Stromal cell of bone marrow (primary cell): ENCODE measurements around the gene TNFRSF18.

Experiments used
- DNase-seq: peaks from one replicate; pipeline ENCODE4 v3.0.0-alpha.2; 2012; ENCODE audit warnings: low read depth

Gene TNFRSF18

DNA sequence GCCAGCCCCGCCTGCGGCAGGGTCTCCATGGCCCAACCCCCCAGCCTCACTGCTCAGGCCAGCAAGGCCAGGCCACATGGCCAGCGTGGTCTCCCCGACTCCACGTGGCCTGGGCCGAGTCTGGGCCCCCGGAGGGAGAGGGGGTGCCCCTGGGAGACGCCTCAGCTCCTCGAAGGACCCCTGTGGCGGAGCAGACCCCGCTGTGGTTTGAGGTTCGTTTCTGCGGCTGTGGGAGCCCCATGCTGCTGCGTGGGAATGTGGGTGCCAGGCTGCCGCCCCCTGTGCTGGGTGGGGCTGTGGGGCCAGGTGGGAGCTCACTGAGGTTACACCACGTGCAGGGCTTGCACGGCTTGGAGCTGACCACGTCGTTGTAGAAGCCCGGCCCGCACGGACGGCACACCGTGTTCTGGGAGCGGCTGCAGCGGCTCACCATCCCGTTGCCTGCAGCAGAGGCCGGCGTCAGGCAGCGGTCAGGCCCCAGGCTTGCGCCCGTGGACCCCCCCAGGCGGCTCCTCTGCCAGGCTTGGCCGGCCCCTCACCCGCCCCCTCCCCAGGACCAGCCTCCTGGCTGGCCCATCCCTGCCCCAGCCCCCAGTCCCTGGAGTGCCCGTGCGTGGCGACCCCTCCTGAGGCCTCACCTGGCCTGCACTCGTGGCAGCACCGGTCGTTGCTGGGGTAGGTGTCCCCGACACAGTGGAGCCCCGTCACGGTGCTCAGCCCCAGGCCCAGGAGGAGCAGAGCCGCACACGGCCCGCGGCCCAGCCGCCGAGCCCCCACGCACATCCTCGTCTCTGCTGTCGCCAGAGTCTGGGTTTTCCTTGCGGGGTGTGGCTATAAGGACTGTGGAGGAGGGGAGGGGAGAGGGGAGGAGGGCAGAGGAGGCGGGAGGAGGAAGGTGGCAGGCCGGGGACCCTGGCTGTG, 7.2 kb upstream of the TNFRSF18 start, which contains the start of gene TNFRSF4:
TNFRSF4 (minus strand) TSS at position 809 of the 921 bp plus-strand sequence; CDS start at position 783, 26 bp downstream.
- DNase-seq = no peak

GRCh38 chr1:1212780-1213344, 6.5 kb upstream of the TNFRSF18 start:
- no peak for DNase-seq

- DNase-seq = no peak
Observed at GRCh38 chr1:1211541-1212441, 5.4 kb upstream of the TNFRSF18 start.

DNA sequence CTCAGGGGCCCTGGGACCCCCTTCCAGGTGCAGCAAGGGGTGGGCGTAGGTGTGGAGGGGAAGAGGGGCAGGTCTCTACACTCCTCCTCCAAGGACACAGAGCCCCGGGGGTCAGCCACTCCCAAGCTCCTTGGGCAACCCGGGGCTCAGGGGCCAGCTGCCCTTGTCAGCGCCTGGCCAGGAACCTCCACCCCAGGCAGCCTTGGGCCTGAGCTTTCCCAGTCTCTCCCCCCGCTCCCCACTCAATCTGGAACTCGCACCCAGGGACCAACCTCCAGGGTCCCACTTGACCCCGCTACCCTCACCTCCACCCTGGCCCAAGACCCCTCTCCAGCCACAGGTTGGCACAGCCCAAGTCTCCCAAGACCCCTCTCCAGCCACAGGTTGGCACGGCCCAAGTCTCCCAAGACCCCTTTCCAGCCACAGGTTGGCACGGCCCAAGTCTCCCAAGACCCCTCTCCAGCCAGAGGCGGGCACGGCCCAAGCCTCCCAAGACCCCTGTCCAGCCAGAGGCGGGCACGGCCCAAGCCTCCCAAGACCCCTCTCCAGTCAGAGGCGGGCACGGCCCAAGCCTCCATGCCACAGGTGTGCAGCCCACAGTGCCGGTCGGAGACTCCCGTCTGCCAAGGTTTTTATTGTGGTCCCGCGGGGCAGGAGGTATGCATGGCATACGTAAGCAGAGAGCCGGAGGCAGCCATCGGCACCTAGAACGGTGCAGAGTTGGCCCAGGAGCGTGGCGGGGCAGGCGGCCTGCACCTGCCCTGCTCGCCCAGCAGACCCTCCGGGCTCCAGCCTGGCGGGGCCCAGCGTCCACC, 4.5 kb upstream of the TNFRSF18 start:
- no peak for DNase-seq

- DNase-seq = no peak
Observed at GRCh38 chr1:1208713-1209433, 2.5 kb upstream of the TNFRSF18 start.

DNA sequence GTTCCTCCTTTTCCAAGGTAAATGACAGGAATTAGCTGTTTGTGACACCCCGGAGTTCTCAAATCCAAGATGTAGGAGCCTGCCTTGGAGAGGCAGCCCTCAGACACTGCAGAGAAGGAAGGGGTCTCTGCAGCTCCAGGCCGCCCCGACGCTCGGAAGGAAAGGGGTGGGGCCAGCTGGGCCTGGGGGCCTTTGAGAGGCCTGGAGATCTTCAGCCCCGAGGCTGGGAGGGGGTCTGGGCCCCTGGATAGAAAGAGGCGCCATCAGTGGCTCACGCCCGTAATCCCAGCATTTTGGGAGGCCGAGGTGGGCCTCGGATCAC, 1.1 kb upstream of the TNFRSF18 start:
- DNase-seq = no peak

DNA sequence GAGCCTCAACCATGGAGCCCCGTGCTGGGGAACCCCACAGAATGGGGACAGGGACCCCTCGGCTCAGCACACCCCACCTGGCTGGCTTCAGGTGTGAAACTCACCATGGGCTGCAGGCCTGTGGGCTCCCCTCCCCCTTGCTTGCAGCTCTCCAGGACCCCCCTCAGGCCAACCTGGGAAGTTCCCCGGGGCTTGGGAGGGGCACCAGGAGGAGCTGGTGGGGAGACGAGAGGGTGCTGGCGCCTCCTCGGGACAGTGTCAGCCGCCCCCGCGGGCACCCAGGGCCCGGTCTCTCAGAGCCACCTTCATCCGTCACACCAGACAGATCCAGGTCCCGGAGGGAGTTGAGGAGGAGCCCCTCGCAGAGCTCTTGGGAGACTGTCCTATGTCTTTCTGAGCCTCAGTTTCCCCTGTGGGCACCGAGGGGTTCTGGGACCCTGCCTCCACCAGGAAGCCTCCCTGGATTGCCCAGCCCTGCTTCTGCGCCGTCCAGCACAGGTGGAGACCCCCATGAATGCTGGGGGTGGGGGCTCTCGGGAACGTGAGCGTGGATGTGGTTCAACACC, 657 bp upstream of the TNFRSF18 start:
- no peak for DNase-seq

GRCh38 chr1:1205769-1206375, 520 bp downstream of the TNFRSF18 start:
- DNase-seq = no peak

- DNase-seq = no peak
Observed at GRCh38 chr1:1204998-1205768, 1.2 kb downstream of the TNFRSF18 start.

DNA sequence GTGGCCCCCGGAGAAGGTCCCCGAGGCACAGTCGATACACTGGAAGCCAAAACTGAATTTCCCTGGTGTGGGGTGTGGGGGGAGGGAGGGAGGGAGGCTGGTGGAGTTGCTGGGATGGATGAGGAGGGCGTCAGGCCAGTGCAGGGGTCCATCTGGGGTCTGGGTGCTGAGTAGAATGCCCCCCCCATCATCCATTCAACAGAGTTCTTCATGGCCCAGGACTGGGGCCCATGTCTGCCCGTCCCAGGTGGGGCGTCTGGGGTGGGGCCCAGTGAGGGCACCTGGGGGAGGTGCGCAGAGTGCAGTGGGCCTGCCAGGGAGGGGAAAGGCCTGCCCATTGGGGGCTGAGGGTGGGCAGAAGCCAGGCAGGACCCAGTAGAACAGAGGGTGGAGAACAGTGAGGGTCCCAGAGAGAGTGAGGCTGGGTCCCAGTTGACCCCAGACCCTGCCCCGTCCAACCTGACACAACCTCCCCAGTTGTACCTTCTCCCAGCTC, 1.9 kb downstream of the TNFRSF18 start:
- DNase-seq = no peak

DNA sequence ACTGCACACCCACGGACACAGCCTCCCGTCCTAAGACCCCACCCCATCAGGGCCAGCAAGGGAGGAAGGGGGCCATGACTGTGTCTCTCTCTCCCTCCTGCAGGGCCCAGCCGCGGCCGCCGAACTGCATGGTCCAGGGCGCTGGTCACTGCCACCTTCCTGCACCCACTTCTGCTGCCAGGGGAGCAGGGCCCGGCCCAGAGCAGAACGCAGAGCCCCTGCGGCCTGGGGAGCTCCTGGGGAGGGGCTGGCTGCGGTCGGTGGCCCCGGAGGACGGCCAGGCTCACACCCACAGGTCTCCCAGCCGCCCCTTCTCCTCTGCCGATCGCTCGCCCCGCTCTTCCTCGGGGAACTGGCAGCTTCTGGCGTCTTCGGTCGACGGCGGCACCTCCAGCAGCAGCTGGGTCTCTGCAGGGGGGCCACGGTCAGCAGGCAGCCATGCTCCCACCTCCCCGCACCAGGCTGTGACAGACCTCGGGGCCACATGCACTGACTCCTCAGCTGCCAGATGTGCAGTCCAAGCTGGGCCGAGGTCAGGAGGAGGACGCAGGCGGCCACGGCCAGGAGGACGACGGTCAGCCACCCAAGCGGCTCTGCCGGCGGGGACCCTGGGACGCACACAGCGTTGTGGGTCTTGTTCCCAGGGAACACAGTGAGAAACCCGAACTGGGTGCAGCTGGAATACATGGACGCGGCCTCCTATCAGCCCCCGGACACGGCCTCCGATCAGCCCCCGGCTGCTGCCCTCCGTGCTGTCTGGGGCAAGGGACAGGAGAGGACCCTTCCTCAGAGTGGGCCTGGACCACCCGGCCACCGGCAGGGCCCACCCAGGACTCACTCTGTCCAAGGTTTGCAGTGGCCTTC, 2.6 kb downstream of the TNFRSF18 start:
- DNase-seq = no peak

- DNase-seq = no peak
Observed at GRCh38 chr1:1202831-1203560, 3.4 kb downstream of the TNFRSF18 start.

- peak; percentile 28 for DNase-seq
Observed at GRCh38 chr1:1200876-1201810, 5.2 kb downstream of the TNFRSF18 start.

GRCh38 chr1:1199961-1200875, 6.2 kb downstream of the TNFRSF18 start:
- DNase-seq = no peak
